ENCODE data around the gene CKB. TPM values are rescaled to one million over a fixed set of nuclear protein-coding genes. Genes with fewer than 3 reads are reported as not detected.

CKB gene
- total and polyA plus RNA-seq, 9 of the 15 experiments (the other 6 are each of a cell fraction or from before 2014, with no cell fraction given) = 23.9 to 692 (median 132) TPM

DNA sequence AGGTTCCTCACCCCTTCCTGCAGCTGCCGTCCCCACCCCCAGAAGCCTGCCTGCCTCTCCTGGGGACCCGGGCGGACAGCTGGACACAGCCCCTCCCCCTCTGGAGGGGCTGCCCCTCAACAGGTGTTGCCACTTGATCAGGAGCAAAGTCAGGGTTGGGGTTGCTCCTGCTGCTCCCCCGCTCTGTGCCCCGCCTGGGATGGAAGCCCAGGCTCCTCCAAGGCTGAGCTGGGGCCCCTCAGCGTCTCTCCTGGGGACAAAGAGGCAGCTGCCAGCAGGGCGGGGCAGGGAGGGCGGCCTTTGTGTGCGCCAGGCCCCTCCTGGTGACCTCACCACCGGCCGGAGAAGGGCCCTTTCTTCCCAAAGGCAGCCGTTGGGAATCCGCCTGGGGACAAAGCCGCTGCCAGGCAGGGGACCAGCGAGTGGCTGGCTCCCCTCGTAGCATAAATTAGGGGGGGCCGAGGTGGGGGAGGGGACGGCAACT lies 20.0 kb upstream of the CKB start:
- Histone ChIP-seq H3K36me3 (ENCODE audit: control insufficient read depth, insufficient read depth, low read length) (no peaks in the 10 kb centered on the region), H3K9ac (ENCODE audit: insufficient read depth in 1 of 2, low read depth in 2 of 2, low read length in 2 of 2) (peak overlapping the region in 1 of 2 experiments; percentile 52; a peak in 1 of 4 replicates), H3K9me3 (replicated peaks; ENCODE audit: control insufficient read depth, insufficient read depth, low read depth, low read length) (no peaks in the 10 kb centered on the region), H3K4me3 (no peak overlapping the region), H3K27me3 (ENCODE audit: control insufficient read depth in 2 of 2, insufficient read depth in 2 of 2, low read length in 2 of 2) (no peaks in the 10 kb centered on the region), H2AFZ (ENCODE audit: low read depth, low read length) (no peak overlapping the region), H3K27ac (ENCODE audit: extremely low read depth, low read depth, low read length) (no peak overlapping the region), H3K4me1 (replicated peaks in 1 of 2; ENCODE audit: control insufficient read depth in 2 of 2, insufficient read depth in 2 of 2, low read length in 2 of 2) (peaks cover 0 to 93% of the 10 kb centered on the region in 2 experiments; a peak in 2 of 5 replicates), H3K79me2 (ENCODE audit: control insufficient read depth, insufficient read depth, low read length) (no peaks in the 10 kb centered on the region), H4K20me1 (replicated peaks; ENCODE audit: control insufficient read depth, insufficient read depth, low read length) (peaks cover 7% of the 10 kb centered on the region; the same call in 1 of the 2 replicates), H3K4me2 (ENCODE audit: insufficient read depth, low read length) (no peak overlapping the region), H3K9me1 (ENCODE audit: control insufficient read depth, insufficient read depth, low read length) (no peaks in the 10 kb centered on the region)
- DNase-seq (ENCODE audit: extremely low read depth in 1 of 4, low spot score in 3 of 4) = peak in 1 of 4 experiments; percentile 33
- no peak for FAIRE-seq
- in situ Hi-C loops (cut with MboI) (no loop called here), intact Hi-C loops (cut with micrococcal nuclease) (loop anchor here (10.0 kb wide), 1 partner anchor 468 kb away; no protein-coding TSS in a partner anchor)
- ChIA-PET CTCF (ENCODE audit: low intra/inter-chr PET ratio) (no interaction called here), POLR2A (interaction anchor here (0.8 to 1.6 kb wide), 4 partner anchors 13 to 334 kb away, joined by 3 to 7 read pairs (median 4); partner anchors contain the start of gene CKB)
- BruUV-seq (replicated peaks) = no TSS peak
- no peak for ATAC-seq
- 37% methylated on average over 5 of the region's 18 CpGs for WGBS (ENCODE audit: insufficient coverage, low coverage, missing lambda C conversion rate)
- TF ChIP-seq HNRNPUL1 (IDR thresholded peaks at IDR 0.05; ENCODE audit: low read length) (no peak), DNMT1 (IDR thresholded peaks at IDR 0.05) (no peak), ZNF277 (CRISPR knock-in tag; IDR thresholded peaks at IDR 0.05; ENCODE audit: borderline replicate concordance) (no peak), TAF9B (IDR thresholded peaks at IDR 0.05; ENCODE audit: partially characterized antibody) (no peak), JUN (IDR thresholded peaks at IDR 0.05; ENCODE audit: borderline replicate concordance, low read depth, low read length) (no peak), JUN (CRISPR knock-in tag; IDR thresholded peaks at IDR 0.05; ENCODE audit: borderline replicate concordance) (no peak), TAL1 (IDR thresholded peaks at IDR 0.05) (no peak), MEF2D (tag; conservative IDR thresholded peaks at IDR 0.05; ENCODE audit: low read depth) (no peak), HEY1 (CRISPR knock-in tag; IDR thresholded peaks at IDR 0.05; ENCODE audit: borderline replicate concordance) (no peak), HMBOX1 (IDR thresholded peaks at IDR 0.05) (no peak), ZNF184 (CRISPR knock-in tag; IDR thresholded peaks at IDR 0.05) (no peak), ELF2 (CRISPR knock-in tag; IDR thresholded peaks at IDR 0.05) (no peak), MED1 (CRISPR knock-in tag; IDR thresholded peaks at IDR 0.05; ENCODE audit: borderline replicate concordance) (no peak), GTF2B (IDR thresholded peaks at IDR 0.05; ENCODE audit: extremely low read depth, insufficient read length) (no peak), FOXJ2 (tag; IDR thresholded peaks at IDR 0.05) (no peak)
- TF ChIP-seq, protein P1, sequence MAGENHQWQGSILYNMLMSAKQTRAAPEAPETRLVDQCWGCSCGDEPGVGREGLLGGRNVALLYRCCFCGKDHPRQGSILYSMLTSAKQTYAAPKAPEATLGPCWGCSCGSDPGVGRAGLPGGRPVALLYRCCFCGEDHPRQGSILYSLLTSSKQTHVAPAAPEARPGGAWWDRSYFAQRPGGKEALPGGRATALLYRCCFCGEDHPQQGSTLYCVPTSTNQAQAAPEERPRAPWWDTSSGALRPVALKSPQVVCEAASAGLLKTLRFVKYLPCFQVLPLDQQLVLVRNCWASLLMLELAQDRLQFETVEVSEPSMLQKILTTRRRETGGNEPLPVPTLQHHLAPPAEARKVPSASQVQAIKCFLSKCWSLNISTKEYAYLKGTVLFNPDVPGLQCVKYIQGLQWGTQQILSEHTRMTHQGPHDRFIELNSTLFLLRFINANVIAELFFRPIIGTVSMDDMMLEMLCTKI (IDR thresholded peaks at IDR 0.05; ENCODE audit: partially characterized antibody) = no peak
- TF ChIP-seq, protein P2, sequence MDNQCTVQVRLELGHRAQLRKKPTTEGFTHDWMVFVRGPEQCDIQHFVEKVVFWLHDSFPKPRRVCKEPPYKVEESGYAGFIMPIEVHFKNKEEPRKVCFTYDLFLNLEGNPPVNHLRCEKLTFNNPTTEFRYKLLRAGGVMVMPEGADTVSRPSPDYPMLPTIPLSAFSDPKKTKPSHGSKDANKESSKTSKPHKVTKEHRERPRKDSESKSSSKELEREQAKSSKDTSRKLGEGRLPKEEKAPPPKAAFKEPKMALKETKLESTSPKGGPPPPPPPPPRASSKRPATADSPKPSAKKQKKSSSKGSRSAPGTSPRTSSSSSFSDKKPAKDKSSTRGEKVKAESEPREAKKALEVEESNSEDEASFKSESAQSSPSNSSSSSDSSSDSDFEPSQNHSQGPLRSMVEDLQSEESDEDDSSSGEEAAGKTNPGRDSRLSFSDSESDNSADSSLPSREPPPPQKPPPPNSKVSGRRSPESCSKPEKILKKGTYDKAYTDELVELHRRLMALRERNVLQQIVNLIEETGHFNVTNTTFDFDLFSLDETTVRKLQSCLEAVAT (IDR thresholded peaks at IDR 0.05) = no peak
